Upper lobe of right lung (tissue), 1 donor: ENCODE measurements around the gene GNPDA2. TPM values are rescaled to one million over a fixed set of nuclear protein-coding genes. Genes with fewer than 3 reads are reported as not detected.

ENCODE experiments used
- ATAC-seq: fragments of 200-7000 bp; cut with Tn5 transposase; one replicate; pipeline ENCODE4 v1.9.1; 2020; ENCODE audit warnings: mild to moderate bottlenecking, moderate library complexity
- DNase-seq: peaks from one replicate; pipeline ENCODE4 v3.0.0-alpha.2; 2020
- H3K27ac ChIP-seq: fragments of 200-600 bp; one replicate; pipeline ENCODE4 v1.8.0; 2022
- H3K27me3 ChIP-seq: fragments of 200-600 bp; one replicate; pipeline ENCODE4 v1.8.0; 2022; ENCODE audit warnings: mild to moderate bottlenecking
- H3K36me3 ChIP-seq: fragments of 200-600 bp; one replicate; pipeline ENCODE4 v1.8.0; 2022
- H3K4me1 ChIP-seq: fragments of 200-600 bp; one replicate; pipeline ENCODE4 v1.8.0; 2022
- H3K4me3 ChIP-seq: fragments of 200-600 bp; one replicate; pipeline ENCODE4 v1.8.0; 2022; ENCODE audit warnings: mild to moderate bottlenecking
- H3K9me3 ChIP-seq: fragments of 200-600 bp; one replicate; pipeline ENCODE4 v1.8.0; 2022
- intact Hi-C: fragments of 100-400 bp; cut with DNase I; formaldehyde crosslinking; loops from one replicate; pipeline ENCODE4 v1.11.0; 2022
- total RNA-seq: library from RNA; stranded (reverse); fragmentation: NEBNext Ultra II Directional; extraction: Animal tissue kit (Norgen Biotek cat#: 25700); gene quantifications from one replicate; pipeline ENCODE4 v1.2.1, GENCODE V29; 2021
- TF ChIP-seq, protein P1 (sequence below): fragments of 200-600 bp; IDR thresholded peaks from one replicate; pipeline ENCODE4 v1.8.0; 2022; ENCODE audit warnings: antibody characterized with exemption
- donor health status: DM: no; HTN: yes; CAD: no; lungs with severe emphysema.

Gene GNPDA2
- total RNA-seq, 1 donor from 2014 or later = 11.3 TPM

DNA sequence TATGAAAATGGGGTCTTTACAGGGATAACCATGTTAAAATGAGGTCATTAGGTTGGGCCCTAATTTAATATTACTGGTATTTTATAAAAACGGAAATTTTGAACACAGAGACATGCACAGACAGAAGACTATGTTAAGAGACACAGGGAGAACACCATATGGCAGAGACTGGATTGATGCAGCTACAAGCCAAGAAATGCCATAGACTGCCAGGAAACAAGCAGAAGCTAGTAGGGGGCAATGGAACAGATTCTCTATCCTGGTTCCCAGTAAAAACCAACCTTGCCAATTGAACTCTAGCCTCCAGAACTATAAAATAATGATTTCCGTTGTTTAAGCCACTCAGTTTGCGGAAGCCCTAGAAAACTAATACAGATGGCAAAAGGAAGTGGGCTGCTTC, 54.7 kb downstream of the GNPDA2 start:
- Histone ChIP-seq H3K36me3 (no peaks in the 10 kb centered on the region), H3K27me3 (no peaks in the 10 kb centered on the region), H3K9me3 (no peaks in the 10 kb centered on the region), H3K4me3 (no peak overlapping the region), H3K27ac (no peak overlapping the region), H3K4me1 (no peaks in the 10 kb centered on the region)
- DNase-seq (no peak), ATAC-seq (no peak)
- intact Hi-C loops = no loop called here
- TF ChIP-seq, protein P1, sequence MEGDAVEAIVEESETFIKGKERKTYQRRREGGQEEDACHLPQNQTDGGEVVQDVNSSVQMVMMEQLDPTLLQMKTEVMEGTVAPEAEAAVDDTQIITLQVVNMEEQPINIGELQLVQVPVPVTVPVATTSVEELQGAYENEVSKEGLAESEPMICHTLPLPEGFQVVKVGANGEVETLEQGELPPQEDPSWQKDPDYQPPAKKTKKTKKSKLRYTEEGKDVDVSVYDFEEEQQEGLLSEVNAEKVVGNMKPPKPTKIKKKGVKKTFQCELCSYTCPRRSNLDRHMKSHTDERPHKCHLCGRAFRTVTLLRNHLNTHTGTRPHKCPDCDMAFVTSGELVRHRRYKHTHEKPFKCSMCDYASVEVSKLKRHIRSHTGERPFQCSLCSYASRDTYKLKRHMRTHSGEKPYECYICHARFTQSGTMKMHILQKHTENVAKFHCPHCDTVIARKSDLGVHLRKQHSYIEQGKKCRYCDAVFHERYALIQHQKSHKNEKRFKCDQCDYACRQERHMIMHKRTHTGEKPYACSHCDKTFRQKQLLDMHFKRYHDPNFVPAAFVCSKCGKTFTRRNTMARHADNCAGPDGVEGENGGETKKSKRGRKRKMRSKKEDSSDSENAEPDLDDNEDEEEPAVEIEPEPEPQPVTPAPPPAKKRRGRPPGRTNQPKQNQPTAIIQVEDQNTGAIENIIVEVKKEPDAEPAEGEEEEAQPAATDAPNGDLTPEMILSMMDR = no peak

DNA sequence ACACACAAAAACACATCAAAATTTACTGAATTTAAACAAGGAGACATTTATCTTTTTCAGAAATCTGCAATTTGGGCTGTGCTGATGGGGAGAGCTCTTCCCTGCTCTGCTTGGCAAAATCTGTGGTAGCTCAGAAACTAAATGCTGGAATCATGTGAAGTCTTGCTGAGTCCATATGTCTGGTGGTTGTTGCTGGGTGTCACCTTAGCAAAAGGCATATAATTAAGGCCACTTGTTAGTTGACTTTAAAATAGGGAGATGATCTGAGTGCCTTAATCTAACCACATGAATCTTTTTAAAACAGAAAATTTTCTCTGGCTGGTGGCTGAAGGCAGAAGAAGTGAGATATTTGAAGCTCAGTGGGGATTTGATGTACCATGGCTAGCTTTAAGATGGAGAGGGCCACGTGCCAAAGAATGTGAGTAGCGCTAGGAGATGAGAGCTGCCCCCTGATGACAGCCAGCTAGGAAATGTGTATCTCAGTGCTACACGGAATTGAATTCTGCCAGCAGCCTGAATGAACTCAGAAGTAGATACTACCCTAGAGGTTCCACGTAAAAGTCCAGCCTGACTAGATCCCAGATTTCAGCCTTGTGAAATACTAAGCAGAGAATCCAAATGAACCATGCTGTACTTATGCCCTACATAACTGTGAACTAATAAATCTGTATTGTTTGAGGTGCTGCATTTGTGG, 55.7 kb downstream of the GNPDA2 start:
- no peaks in the 10 kb centered on the region for H3K4me1 ChIP-seq
- TF ChIP-seq, protein P1 = no peak
- H3K27me3 ChIP-seq = no peaks in the 10 kb centered on the region
- no peaks in the 10 kb centered on the region for H3K9me3 ChIP-seq
- DNase-seq (no peak), ATAC-seq (no peak)
- H3K36me3 ChIP-seq = no peaks in the 10 kb centered on the region
- intact Hi-C loops = no loop called here
- no peak overlapping the region for H3K27ac ChIP-seq
- H3K4me3 ChIP-seq = no peak overlapping the region

DNA sequence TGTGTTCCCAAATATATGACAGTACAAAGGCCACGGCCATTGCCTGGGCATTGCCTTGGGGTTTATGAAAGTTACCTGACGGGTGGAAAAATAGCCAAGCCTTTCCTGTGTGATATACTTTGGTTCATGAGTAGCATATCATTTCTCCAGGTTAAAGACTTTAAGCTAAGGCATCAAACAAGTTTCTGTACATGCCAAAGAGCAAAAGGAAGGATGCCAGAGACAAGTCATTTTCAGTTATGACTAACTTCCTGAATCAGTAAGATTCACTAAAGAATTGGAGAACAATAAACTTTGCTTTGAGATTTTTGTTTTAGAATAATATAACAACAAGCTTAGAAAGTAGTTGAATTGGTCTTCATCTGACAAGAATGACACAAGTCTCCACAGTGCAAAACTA, 57.8 kb downstream of the GNPDA2 start:
- TF ChIP-seq, protein P1 = no peak
- no peaks in the 10 kb centered on the region for H3K36me3 ChIP-seq
- no peak for DNase-seq
- no peak for ATAC-seq
- intact Hi-C loops = no loop called here
- no peaks in the 10 kb centered on the region for H3K27me3 ChIP-seq
- no peak overlapping the region for H3K4me3 ChIP-seq
- no peak overlapping the region for H3K27ac ChIP-seq
- no peaks in the 10 kb centered on the region for H3K4me1 ChIP-seq
- H3K9me3 ChIP-seq = no peaks in the 10 kb centered on the region

DNA sequence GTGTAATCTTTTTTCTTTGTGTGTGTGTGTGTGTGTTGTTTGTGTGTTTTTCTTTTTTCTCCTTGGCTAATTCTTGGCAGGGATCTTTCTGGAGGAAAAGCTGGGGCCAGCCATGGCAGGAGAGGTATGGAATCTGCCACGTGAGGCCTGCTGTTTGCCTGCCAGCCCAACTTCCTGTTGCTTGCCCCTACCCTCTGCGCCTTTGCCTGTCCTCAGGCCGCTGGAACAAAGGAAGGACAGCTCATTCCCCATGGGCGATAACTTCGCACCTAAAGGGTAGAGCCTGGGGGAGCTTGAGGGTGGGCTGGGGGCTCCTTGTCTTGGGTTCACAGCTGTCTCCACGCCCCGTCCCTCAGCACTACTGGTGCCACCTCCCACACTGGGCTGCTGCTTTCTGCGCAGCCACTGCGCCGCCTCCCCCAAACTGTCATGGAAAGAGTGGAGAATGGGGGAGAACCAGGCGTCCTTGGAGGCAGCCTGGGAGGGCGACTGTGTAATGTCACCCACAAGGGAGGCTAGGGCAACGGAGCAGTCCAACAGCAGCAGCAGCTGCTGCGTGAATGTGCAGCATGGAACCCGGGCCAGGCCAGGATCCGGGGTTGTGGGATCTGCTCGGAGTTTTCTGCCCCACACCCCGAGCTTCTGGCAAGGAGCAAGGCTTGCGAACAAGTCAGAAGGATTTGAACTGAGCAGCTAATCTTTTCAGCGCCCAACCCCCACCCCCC, 62.7 kb downstream of the GNPDA2 start:
- intact Hi-C loops = no loop called here
- Histone ChIP-seq H3K4me1 (no peaks in the 10 kb centered on the region), H3K27me3 (no peaks in the 10 kb centered on the region), H3K36me3 (no peaks in the 10 kb centered on the region), H3K4me3 (no peak overlapping the region), H3K9me3 (no peaks in the 10 kb centered on the region), H3K27ac (no peak overlapping the region)
- TF ChIP-seq, protein P1 = no peak
- DNase-seq (no peak), ATAC-seq (no peak)

DNA sequence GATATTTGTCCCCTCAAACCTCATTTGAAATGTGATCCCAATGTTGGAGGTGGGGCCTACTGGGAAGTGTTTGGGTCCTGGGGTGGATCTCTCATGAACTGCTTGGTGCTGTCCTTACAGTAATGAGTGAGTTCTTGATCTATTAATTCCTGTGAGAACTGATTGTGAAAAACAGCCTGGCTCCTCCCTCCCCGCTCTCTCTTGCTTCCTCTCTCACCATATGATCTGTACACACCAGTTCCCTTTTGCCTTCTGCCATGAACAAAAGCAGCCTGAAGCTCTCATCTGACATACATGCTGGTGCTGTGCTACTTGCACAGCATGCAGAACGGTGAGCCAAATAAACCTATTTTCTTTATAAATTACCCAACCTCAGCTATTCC, 63.7 kb downstream of the GNPDA2 start:
- TF ChIP-seq, protein P1 = no peak
- Histone ChIP-seq H3K36me3 (no peaks in the 10 kb centered on the region), H3K4me1 (no peaks in the 10 kb centered on the region), H3K9me3 (no peaks in the 10 kb centered on the region), H3K4me3 (no peak overlapping the region), H3K27me3 (no peaks in the 10 kb centered on the region), H3K27ac (no peak overlapping the region)
- DNase-seq (no peak), ATAC-seq (peak; percentile 60)
- intact Hi-C loops = no loop called here
